Measurements from ENCODE around the gene SINHCAF. TPM values are rescaled to one million over a fixed set of nuclear protein-coding genes. Genes with fewer than 3 reads are reported as not detected.

The SINHCAF gene
- total RNA-seq, 1 experiment from 2014 or later, result 68.8 TPM

- H3K27ac ChIP-seq (ENCODE audit: low read length), result no peak overlapping the region
- no peaks in the 10 kb centered on the region for H3K9me3 ChIP-seq (ENCODE audit: control insufficient read depth, insufficient read depth, low read depth, low read length)
- intact Hi-C loops (cut with micrococcal nuclease; ENCODE audit: unreplicated experiment), result no loop called here
- ATAC-seq, result no peak
- no peak for DNase-seq (ENCODE audit: low read depth, low spot score)
- H3K36me3 ChIP-seq (ENCODE audit: control insufficient read depth, insufficient read depth, low read length), result no peaks in the 10 kb centered on the region
- ChIA-PET POLR2A (interaction anchor here (0.6 kb wide), 1 partner anchor 715 kb away, joined by 4 read pairs; no protein-coding TSS in a partner anchor), CTCF (no interaction called here)
- no TSS peak for BruUV-seq (replicated peaks)
- no peaks in the 10 kb centered on the region for H3K27me3 ChIP-seq (ENCODE audit: control insufficient read depth, insufficient read depth, low read length)
- no peak overlapping the region for H3K4me3 ChIP-seq (ENCODE audit: low read depth in 2 of 2, low read length in 2 of 2)
- TF ChIP-seq REST (IDR thresholded peaks at IDR 0.05; ENCODE audit: insufficient read depth in 1 of 2, low read depth in 2 of 2, low read length in 1 of 2), result no peak
- TF ChIP-seq, protein P1, sequence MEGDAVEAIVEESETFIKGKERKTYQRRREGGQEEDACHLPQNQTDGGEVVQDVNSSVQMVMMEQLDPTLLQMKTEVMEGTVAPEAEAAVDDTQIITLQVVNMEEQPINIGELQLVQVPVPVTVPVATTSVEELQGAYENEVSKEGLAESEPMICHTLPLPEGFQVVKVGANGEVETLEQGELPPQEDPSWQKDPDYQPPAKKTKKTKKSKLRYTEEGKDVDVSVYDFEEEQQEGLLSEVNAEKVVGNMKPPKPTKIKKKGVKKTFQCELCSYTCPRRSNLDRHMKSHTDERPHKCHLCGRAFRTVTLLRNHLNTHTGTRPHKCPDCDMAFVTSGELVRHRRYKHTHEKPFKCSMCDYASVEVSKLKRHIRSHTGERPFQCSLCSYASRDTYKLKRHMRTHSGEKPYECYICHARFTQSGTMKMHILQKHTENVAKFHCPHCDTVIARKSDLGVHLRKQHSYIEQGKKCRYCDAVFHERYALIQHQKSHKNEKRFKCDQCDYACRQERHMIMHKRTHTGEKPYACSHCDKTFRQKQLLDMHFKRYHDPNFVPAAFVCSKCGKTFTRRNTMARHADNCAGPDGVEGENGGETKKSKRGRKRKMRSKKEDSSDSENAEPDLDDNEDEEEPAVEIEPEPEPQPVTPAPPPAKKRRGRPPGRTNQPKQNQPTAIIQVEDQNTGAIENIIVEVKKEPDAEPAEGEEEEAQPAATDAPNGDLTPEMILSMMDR (IDR thresholded peaks at IDR 0.05), result no peak
- no peak for TF ChIP-seq SIN3A (IDR thresholded peaks at IDR 0.05; ENCODE audit: borderline replicate concordance, insufficient read depth, low read depth, low read length)
- TF ChIP-seq TCF7L2 (IDR thresholded peaks at IDR 0.05; ENCODE audit: low read depth, low read length), result no peak
- no peak for TF ChIP-seq POLR2AphosphoS5 (IDR thresholded peaks at IDR 0.05; ENCODE audit: low read depth, low read length)
- H3K4me1 ChIP-seq (ENCODE audit: control insufficient read depth, insufficient read depth, low read length), result peaks cover 33% of the 10 kb centered on the region
- in situ Hi-C loops (cut with HindIII; ENCODE audit: low pct_unique_long_range_greater_than_20kb, low sequenced_read_pairs), result no loop called here
Observed at GRCh38 chr12:31366104-31366621, 40.2 kb upstream of the SINHCAF start.

GRCh38 chr12:31363831-31364230 is 37.9 kb upstream of the SINHCAF start:
- no peak for ATAC-seq
- intact Hi-C loops (cut with micrococcal nuclease; ENCODE audit: unreplicated experiment) (loop anchor here (1.0 kb wide), 1 partner anchor 112 kb away; no protein-coding TSS in a partner anchor), in situ Hi-C loops (cut with HindIII; ENCODE audit: low pct_unique_long_range_greater_than_20kb, low sequenced_read_pairs) (no loop called here)
- Histone ChIP-seq H3K4me1 (ENCODE audit: control insufficient read depth, insufficient read depth, low read length) (peaks cover 13% of the 10 kb centered on the region), H3K27me3 (ENCODE audit: control insufficient read depth, insufficient read depth, low read length) (no peaks in the 10 kb centered on the region), H3K9me3 (ENCODE audit: control insufficient read depth, insufficient read depth, low read depth, low read length) (no peaks in the 10 kb centered on the region), H3K4me3 (ENCODE audit: low read depth in 2 of 2, low read length in 2 of 2) (no peak overlapping the region), H3K27ac (ENCODE audit: low read length) (no peak overlapping the region), H3K36me3 (ENCODE audit: control insufficient read depth, insufficient read depth, low read length) (no peaks in the 10 kb centered on the region)
- no peak for DNase-seq (ENCODE audit: low read depth, low spot score)
- no TSS peak for BruUV-seq (replicated peaks)
- TF ChIP-seq SIN3A (IDR thresholded peaks at IDR 0.05; ENCODE audit: borderline replicate concordance, insufficient read depth, low read depth, low read length) (no peak), REST (IDR thresholded peaks at IDR 0.05; ENCODE audit: insufficient read depth in 1 of 2, low read depth in 2 of 2, low read length in 1 of 2) (no peak), POLR2AphosphoS5 (IDR thresholded peaks at IDR 0.05; ENCODE audit: low read depth, low read length) (no peak), TCF7L2 (IDR thresholded peaks at IDR 0.05; ENCODE audit: low read depth, low read length) (no peak)
- TF ChIP-seq, protein P1 (IDR thresholded peaks at IDR 0.05), result no peak
- POLR2A ChIA-PET, result interaction anchor here (0.6 kb wide), 1 partner anchor 1483 kb away, joined by 5 read pairs; no protein-coding TSS in a partner anchor
- CTCF ChIA-PET, result interaction anchor here (1.1 kb wide), 1 partner anchor 39 kb away, joined by 4 read pairs; no protein-coding TSS in a partner anchor

Data from Panc1 (cell line).